MM.1S (cell line): ENCODE data around the gene GBP3.

Source experiments
- DNase-seq: peaks from one replicate; pipeline ENCODE4 v3.0.0-alpha.2; 2015
- H2AFZ ChIP-seq: fragments of 300-600 bp; sonication (generic); 2 replicates; pipeline ENCODE4 v1.6.0; 2016; ENCODE audit warnings: antibody characterized with exemption, low read length
- H3F3A ChIP-seq: fragments of 300-600 bp; sonication (generic); 2 replicates; pipeline ENCODE4 v1.6.1; 2016; ENCODE audit warnings: mild to moderate bottlenecking, antibody characterized with exemption, low read length, moderate library complexity, mixed read lengths; ENCODE audit not compliant: insufficient read depth
- H3K27ac ChIP-seq: fragments of 300-600 bp; sonication (generic); 2 replicates; pipeline ENCODE4 v1.5.1; 2016; ENCODE audit warnings: mild to moderate bottlenecking, low read length
- H3K27me3 ChIP-seq: fragments of 300-600 bp; sonication (generic); replicated peaks from 2 replicates; pipeline ENCODE4 v1.6.0; 2016; ENCODE audit warnings: low read length; ENCODE audit not compliant: insufficient read depth
- H3K36me3 ChIP-seq: fragments of 300-600 bp; sonication (generic); replicated peaks from 2 replicates; pipeline ENCODE4 v1.6.1; 2016; ENCODE audit warnings: mild to moderate bottlenecking, low read length, mixed read lengths; ENCODE audit not compliant: insufficient read depth
- H3K4me1 ChIP-seq: fragments of 300-600 bp; sonication (generic); 2 replicates; pipeline ENCODE4 v1.6.1; 2016; ENCODE audit warnings: low read length, mixed read lengths
- H3K4me2 ChIP-seq: fragments of 300-600 bp; sonication (generic); 2 replicates; pipeline ENCODE4 v1.6.0; 2016; ENCODE audit warnings: low read depth, low read length
- H3K4me3 ChIP-seq: fragments of 300-600 bp; sonication (generic); 2 replicates; pipeline ENCODE4 v1.5.1; 2016; ENCODE audit warnings: low read length, mixed read lengths
- H3K79me2 ChIP-seq: fragments of 300-600 bp; sonication (generic); 2 replicates; pipeline ENCODE4 v1.6.1; 2016; ENCODE audit warnings: mixed run types, low read length, mixed read lengths
- H3K9ac ChIP-seq: fragments of 300-600 bp; sonication (generic); 2 replicates; pipeline ENCODE4 v1.6.1; 2016; ENCODE audit warnings: low read length, mixed read lengths
- H3K9me2 ChIP-seq: fragments of 300-600 bp; sonication (generic); replicated peaks from 2 replicates; pipeline ENCODE4 v1.6.1; 2016; ENCODE audit warnings: mild to moderate bottlenecking, low read length, mixed read lengths; ENCODE audit not compliant: insufficient read depth
- H3K9me3 ChIP-seq: fragments of 300-600 bp; sonication (generic); replicated peaks from 2 replicates; pipeline ENCODE4 v1.6.1; 2016; ENCODE audit warnings: mild to moderate bottlenecking, low read length, mixed read lengths; ENCODE audit not compliant: insufficient read depth
- H4K20me1 ChIP-seq: fragments of 300-600 bp; sonication (generic); 2 replicates; pipeline ENCODE4 v1.6.1; 2016; ENCODE audit warnings: mild to moderate bottlenecking, low read length, moderate library complexity, mixed read lengths; ENCODE audit not compliant: insufficient read depth
- CTCF ChIP-seq: fragments of 300-600 bp; sonication (generic); IDR thresholded peaks from 2 replicates; pipeline ENCODE4 v1.5.1; 2016; ENCODE audit warnings: antibody characterized with exemption, low read length, mixed read lengths
- EZH2 ChIP-seq: fragments of 300-600 bp; sonication (generic); optimal IDR thresholded peaks from 2 replicates; pipeline ENCODE3; 2017; ENCODE audit warnings: low read depth, mild to moderate bottlenecking, antibody characterized with exemption, low read length, mixed read lengths
- EZH2phosphoT487 ChIP-seq: fragments of 300-600 bp; sonication (generic); IDR thresholded peaks from 2 replicates; pipeline ENCODE4 v1.6.1; 2018; ENCODE audit warnings: antibody characterized with exemption, low read length

Gene GBP3

GRCh38 chr1:88980870-88981269 lies 41.8 kb downstream of the GBP3 start:
- H3K27ac ChIP-seq = no peak overlapping the region
- H3K79me2 ChIP-seq = peaks cover 45% of the 10 kb centered on the region
- H3K4me1 ChIP-seq = peaks cover 11% of the 10 kb centered on the region; the same call in 1 of the 2 replicates

GRCh38 chr1:88979749-88980116 lies 42.9 kb downstream of the GBP3 start:
- Histone ChIP-seq H3K36me3 (no peaks in the 10 kb centered on the region; the same call in 1 of the 2 replicates), H3K27me3 (no peaks in the 10 kb centered on the region), H3K9me2 (no peaks in the 10 kb centered on the region), H3K4me2 (0 out of 2 replicates have a peak overlapping the region, but pooled peaks have one; percentile 16), H3K9me3 (no peaks in the 10 kb centered on the region), H4K20me1 (no peaks in the 10 kb centered on the region), H3F3A (no peaks in the 10 kb centered on the region), H2AFZ (no peak overlapping the region), H3K79me2 (peaks cover 35% of the 10 kb centered on the region), H3K4me3 (no peak overlapping the region), H3K27ac (no peak overlapping the region), H3K4me1 (peaks cover 11% of the 10 kb centered on the region; the same call in 1 of the 2 replicates), H3K9ac (no peak overlapping the region)
- TF ChIP-seq CTCF = no peak
- TF ChIP-seq EZH2 = no peak
- TF ChIP-seq EZH2phosphoT487 = no peak
- no peak for DNase-seq

More at GRCh38 chr1:88980870-88981269, 41.8 kb downstream of the GBP3 start:
- H3K9me3 ChIP-seq = no peaks in the 10 kb centered on the region
- no peak overlapping the region for H3K9ac ChIP-seq
- no peak overlapping the region for H2AFZ ChIP-seq
- no peak for DNase-seq
- no peaks in the 10 kb centered on the region for H3F3A ChIP-seq
- H3K4me3 ChIP-seq = no peak overlapping the region
- no peak overlapping the region for H3K4me2 ChIP-seq
- no peaks in the 10 kb centered on the region for H4K20me1 ChIP-seq
- H3K36me3 ChIP-seq = no peaks in the 10 kb centered on the region; the same call in 1 of the 2 replicates
- no peaks in the 10 kb centered on the region for H3K27me3 ChIP-seq
- H3K9me2 ChIP-seq = no peaks in the 10 kb centered on the region
- no peak for TF ChIP-seq EZH2phosphoT487
- no peak for TF ChIP-seq EZH2
- TF ChIP-seq CTCF = no peak

GRCh38 chr1:88979054-88979748 lies 43.5 kb downstream of the GBP3 start:
- H3K27me3 ChIP-seq = no peaks in the 10 kb centered on the region
- H3K9ac ChIP-seq = no peak overlapping the region
- no peaks in the 10 kb centered on the region for H3K9me3 ChIP-seq
- no peak overlapping the region for H3K4me3 ChIP-seq
- TF ChIP-seq EZH2phosphoT487 = no peak
- no peak for TF ChIP-seq CTCF
- TF ChIP-seq EZH2 = no peak
- 0 out of 2 replicates have a peak overlapping the region, but pooled peaks have one; percentile 16 for H3K4me2 ChIP-seq
- no peaks in the 10 kb centered on the region for H3K9me2 ChIP-seq
- no peak for DNase-seq
- H2AFZ ChIP-seq = no peak overlapping the region
- H3K4me1 ChIP-seq = peaks cover 11% of the 10 kb centered on the region; the same call in 1 of the 2 replicates
- no peaks in the 10 kb centered on the region for H4K20me1 ChIP-seq
- no peaks in the 10 kb centered on the region; the same call in 1 of the 2 replicates for H3K36me3 ChIP-seq
- H3K27ac ChIP-seq = no peak overlapping the region
- peaks cover 35% of the 10 kb centered on the region for H3K79me2 ChIP-seq
- no peaks in the 10 kb centered on the region for H3F3A ChIP-seq
